Thyroid gland (tissue), 4 donors: Measurements from ENCODE around the gene TIGAR. TPM values are rescaled to one million over a fixed set of nuclear protein-coding genes. Genes with fewer than 3 reads are reported as not detected.
A peak's percentile ranks its signal among the peaks of the same experiment; 100 is the strongest.

Experiments used
- DNase-seq, 2 donors: peaks; one replicate each; pipeline ENCODE4 v3.0.0-alpha.2; 2019
- H3K27ac ChIP-seq, 3 donors: fragments of 200-600 bp; sonication (generic); 1 replicate in 2 of 3; 2 replicates in 1 of 3; pipeline ENCODE4 v1.5.1; 2016 to 2019; ENCODE audit warnings: mild to moderate bottlenecking in 1 of 3, moderate library complexity in 1 of 3
- H3K27me3 ChIP-seq: fragments of 200-600 bp; sonication (generic); one replicate; pipeline ENCODE4 v1.5.1; 2019
- H3K36me3 ChIP-seq, 2 donors: fragments of 200-600 bp; sonication (generic); one replicate each; pipeline ENCODE4 v1.5.1; 2016 to 2019
- H3K4me1 ChIP-seq, 2 donors: fragments of 200-600 bp; sonication (generic); one replicate each; pipeline ENCODE4 v1.5.1; 2017 to 2019
- H3K4me3 ChIP-seq, 3 donors: fragments of 200-600 bp; sonication (generic); replicated peaks in 1 of 3; 1 replicate in 2 of 3; 2 replicates in 1 of 3; pipeline ENCODE4 v1.5.1; 2016; ENCODE audit warnings: mild to moderate bottlenecking in 1 of 3
- H3K9me3 ChIP-seq: fragments of 200-600 bp; sonication (generic); one replicate; pipeline ENCODE4 v1.5.1; 2017
- POLR2A ChIP-seq, 2 donors: fragments of 450-650 bp; IDR thresholded peaks; one replicate each; pipeline ENCODE4 v1.6.1; 2017; ENCODE audit warnings: antibody characterized with exemption in 2 of 2, mild to moderate bottlenecking in 2 of 2, moderate library complexity in 1 of 2
- WGBS, 2 donors: methylation state at CpG; one replicate each; pipeline ENCODE4 v1.1.5; 2017; 5-methylcytosine and 5-hydroxymethylcytosine counted together
- intact Hi-C: fragments of 100-400 bp; cut with DNase I; formaldehyde crosslinking; loops from one replicate; pipeline ENCODE4 v1.15.1; 2023
- total RNA-seq, 4 donors: library from RNA; depleted of rRNA; stranded (reverse); fragments of >200 nt; gene quantifications; one replicate each; pipeline ENCODE4 v1.2.3, GENCODE V29; 2016
- TF ChIP-seq, protein P1 (sequence below), 6 experiments: fragments of 200-600 bp in 3 of 6; fragments of 450-650 bp in 3 of 6; sonication (generic) in 3 of 6; IDR thresholded peaks; one replicate each; pipeline ENCODE4 v1.5.1; 2016 to 2019; ENCODE audit warnings: antibody characterized with exemption in 6 of 6, mild to moderate bottlenecking in 2 of 6, inconsistent platforms in 1 of 6, moderate library complexity in 1 of 6

TIGAR gene
- total RNA-seq, 4 donors from 2014 or later = 4.0 to 6.3 (median 5.4) TPM

DNA sequence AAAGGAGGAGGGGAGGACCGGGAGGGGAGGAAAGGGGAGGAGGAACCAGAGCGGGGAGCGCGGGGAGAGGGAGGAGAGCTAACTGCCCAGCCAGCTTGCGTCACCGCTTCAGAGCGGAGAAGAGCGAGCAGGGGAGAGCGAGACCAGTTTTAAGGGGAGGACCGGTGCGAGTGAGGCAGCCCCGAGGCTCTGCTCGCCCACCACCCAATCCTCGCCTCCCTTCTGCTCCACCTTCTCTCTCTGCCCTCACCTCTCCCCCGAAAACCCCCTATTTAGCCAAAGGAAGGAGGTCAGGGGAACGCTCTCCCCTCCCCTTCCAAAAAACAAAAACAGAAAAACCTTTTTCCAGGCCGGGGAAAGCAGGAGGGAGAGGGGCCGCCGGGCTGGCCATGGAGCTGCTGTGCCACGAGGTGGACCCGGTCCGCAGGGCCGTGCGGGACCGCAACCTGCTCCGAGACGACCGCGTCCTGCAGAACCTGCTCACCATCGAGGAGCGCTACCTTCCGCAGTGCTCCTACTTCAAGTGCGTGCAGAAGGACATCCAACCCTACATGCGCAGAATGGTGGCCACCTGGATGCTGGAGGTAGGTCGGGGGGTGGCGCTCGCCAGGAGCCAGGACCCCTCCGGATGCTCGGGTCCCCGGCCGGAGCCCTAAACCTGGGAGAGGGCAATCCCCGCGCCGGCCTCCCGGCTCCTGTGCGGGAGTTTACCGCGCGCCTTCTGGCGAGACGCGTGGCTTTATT, 47.2 kb upstream of the TIGAR start, which contains the start of gene CCND2:
Gene CCND2 (plus strand): TSS at position 111 of the 744 bp plus-strand sequence. CDS start 279 bp downstream, at position 390.
- H3K27me3 ChIP-seq = no peaks in the 10 kb centered on the region
- peaks cover 40 to 55% of the 10 kb centered on the region in 2 donors for H3K4me1 ChIP-seq
- peak; percentile 93 for DNase-seq
- no peaks in the 10 kb centered on the region for H3K36me3 ChIP-seq
- WGBS, 2 donors = 0 to 1% methylated on average over 17 to 29 of the region's 52 CpGs
- peak; percentile 87 to 99 for TF ChIP-seq POLR2A (IDR thresholded peaks at IDR 0.05)
- TF ChIP-seq, protein P1, sequence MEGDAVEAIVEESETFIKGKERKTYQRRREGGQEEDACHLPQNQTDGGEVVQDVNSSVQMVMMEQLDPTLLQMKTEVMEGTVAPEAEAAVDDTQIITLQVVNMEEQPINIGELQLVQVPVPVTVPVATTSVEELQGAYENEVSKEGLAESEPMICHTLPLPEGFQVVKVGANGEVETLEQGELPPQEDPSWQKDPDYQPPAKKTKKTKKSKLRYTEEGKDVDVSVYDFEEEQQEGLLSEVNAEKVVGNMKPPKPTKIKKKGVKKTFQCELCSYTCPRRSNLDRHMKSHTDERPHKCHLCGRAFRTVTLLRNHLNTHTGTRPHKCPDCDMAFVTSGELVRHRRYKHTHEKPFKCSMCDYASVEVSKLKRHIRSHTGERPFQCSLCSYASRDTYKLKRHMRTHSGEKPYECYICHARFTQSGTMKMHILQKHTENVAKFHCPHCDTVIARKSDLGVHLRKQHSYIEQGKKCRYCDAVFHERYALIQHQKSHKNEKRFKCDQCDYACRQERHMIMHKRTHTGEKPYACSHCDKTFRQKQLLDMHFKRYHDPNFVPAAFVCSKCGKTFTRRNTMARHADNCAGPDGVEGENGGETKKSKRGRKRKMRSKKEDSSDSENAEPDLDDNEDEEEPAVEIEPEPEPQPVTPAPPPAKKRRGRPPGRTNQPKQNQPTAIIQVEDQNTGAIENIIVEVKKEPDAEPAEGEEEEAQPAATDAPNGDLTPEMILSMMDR (IDR thresholded peaks at IDR 0.05) = no peak
- H3K4me3 ChIP-seq = peak within 1 kb of the TSS; percentile 72 to 84 (median 79)
- peak within 1 kb of the TSS; percentile 82 to 97 (median 94) for H3K27ac ChIP-seq
- H3K9me3 ChIP-seq = no peaks in the 10 kb centered on the region
- intact Hi-C loops = loop anchor here (5.0 kb wide), 1 partner anchor 1197 kb away; the partner anchor contains the start of gene TSPAN9

DNA sequence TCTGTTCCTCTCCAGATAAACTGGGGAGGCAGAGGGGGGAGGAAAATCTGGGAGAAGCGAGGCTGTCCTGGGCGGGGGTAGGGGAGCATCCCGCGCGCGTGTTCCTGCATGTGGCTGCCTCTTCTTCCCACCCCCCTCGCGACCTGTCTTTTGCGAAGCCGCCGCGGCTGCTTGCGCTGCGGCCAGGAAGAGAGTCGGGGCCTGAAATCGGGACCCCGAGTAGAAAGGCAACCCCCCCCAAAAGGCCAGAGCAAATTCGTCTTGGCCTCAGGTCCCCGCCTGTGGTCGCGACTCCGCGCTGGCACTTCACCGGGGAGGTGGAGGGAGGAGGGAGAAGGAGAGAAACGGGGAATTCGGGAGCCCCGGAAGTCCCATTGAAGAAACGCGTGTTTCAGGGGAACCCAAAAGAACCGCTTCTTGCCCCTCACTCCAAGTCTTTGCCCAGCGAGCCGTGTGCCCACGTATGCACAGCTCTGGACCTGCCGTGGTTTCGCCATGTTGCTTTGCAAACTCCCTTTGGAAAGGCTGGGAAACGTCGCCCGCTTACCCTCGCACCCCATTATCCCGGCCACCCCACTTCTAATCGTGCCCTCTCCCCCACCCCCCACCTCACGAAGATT, 46.5 kb upstream of the TIGAR start:
- 0 to 1% methylated on average over 24 to 34 of the region's 42 CpGs for WGBS, 2 donors
- peak overlapping the region; percentile 82 to 97 (median 94) for H3K27ac ChIP-seq
- peak; percentile 42 to 48 for DNase-seq

DNA sequence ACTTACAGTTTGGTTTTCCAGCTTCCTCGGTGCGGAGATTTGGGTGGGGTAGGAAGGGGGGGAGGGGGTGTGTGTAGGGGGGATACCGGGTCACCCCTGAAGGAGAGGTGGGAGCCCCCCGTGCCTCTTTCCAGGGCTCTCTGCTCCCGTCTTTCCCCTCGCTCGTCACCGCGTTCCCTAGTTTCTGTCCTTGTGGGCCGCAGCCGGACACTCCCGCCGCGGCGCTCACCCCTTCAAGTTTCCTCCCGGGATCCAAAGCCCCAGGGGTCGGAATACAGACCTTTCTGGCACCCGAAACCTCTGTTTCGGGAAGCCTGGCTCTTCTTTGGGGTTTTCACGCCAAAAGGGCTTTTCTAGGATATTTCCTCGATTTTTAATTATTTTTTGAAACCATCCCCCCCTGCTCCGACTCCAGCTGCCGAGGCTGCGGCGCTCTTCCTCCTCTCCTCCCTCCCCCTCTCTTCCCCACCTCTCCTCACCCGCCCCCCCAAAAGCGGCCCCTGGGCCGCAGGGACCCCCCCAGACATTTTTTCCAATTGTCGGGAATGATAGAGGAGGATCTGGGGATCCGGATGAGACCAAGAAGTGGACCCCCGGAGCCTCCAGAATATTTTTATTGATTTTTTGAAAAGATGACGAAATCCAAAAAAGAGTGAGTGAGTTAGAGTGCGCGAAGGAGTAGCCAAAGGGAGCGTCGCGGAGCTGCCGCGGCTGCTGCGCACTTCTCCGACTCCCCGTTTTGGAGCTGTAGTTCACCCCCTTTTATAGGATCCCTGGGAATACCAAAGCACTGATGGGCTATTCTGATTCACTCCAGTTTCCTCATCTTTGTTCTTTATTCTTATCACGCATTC, 45.8 kb upstream of the TIGAR start:
- intact Hi-C loops = loop anchor here (5.0 kb wide), 4 partner anchors 168 to 403 kb away; partner anchors contain the start of gene PARP11
- 1 to 4% methylated on average over 42 to 43 of the region's 43 CpGs for WGBS, 2 donors
- H3K36me3 ChIP-seq = peaks cover 3 to 12% of the 10 kb centered on the region in 2 donors
- peak; percentile 26 to 27 for DNase-seq
- H3K9me3 ChIP-seq = no peaks in the 10 kb centered on the region
- peak overlapping the region; percentile 72 to 84 (median 79) for H3K4me3 ChIP-seq
- no peaks in the 10 kb centered on the region for H3K27me3 ChIP-seq
- H3K27ac ChIP-seq = peak overlapping the region; percentile 82 to 97 (median 94)
- H3K4me1 ChIP-seq = peaks cover 42 to 55% of the 10 kb centered on the region in 2 donors
- no peak for TF ChIP-seq POLR2A (IDR thresholded peaks at IDR 0.05)
- TF ChIP-seq, protein P1 (IDR thresholded peaks at IDR 0.05) = no peak

More for the DNA sequence above, 46.5 kb upstream of the TIGAR start:
- peaks cover 0 to 4% of the 10 kb centered on the region in 2 donors for H3K36me3 ChIP-seq
- H3K4me1 ChIP-seq = peaks cover 41 to 60% of the 10 kb centered on the region in 2 donors
- H3K27me3 ChIP-seq = no peaks in the 10 kb centered on the region
- H3K4me3 ChIP-seq = peak overlapping the region; percentile 72 to 84 (median 79)
- intact Hi-C loops = loop anchor here (5.0 kb wide), 5 partner anchors 167 to 1197 kb away; partner anchors contain the start of genes PARP11 and TSPAN9
- TF ChIP-seq POLR2A (IDR thresholded peaks at IDR 0.05) = peak in 1 of 2 donors; percentile 38
- TF ChIP-seq, protein P1 (IDR thresholded peaks at IDR 0.05) = no peak
- H3K9me3 ChIP-seq = no peaks in the 10 kb centered on the region

DNA sequence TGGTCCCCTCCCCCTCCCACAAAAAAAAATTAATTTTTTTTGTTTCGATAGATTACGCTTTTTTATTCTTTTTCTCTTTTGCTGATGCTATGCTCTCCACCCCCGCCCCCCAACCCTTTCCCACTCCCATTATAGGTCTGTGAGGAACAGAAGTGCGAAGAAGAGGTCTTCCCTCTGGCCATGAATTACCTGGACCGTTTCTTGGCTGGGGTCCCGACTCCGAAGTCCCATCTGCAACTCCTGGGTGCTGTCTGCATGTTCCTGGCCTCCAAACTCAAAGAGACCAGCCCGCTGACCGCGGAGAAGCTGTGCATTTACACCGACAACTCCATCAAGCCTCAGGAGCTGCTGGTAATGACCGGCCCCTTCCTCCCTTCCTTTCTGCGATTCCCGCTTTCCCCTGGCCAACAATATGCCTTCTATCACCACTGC, 45.1 kb upstream of the TIGAR start:
- DNase-seq = peak; percentile 47 to 59
- TF ChIP-seq, protein P1 (IDR thresholded peaks at IDR 0.05) = no peak
- TF ChIP-seq POLR2A (IDR thresholded peaks at IDR 0.05) = no peak
- WGBS, 2 donors = 43 to 47% methylated on average over 14 of the region's 14 CpGs
- Histone ChIP-seq H3K9me3 (no peaks in the 10 kb centered on the region), H3K4me3 (peak overlapping the region in 1 of 3 donors; percentile 79), H3K27ac (peak overlapping the region; percentile 82 to 97 (median 94)), H3K36me3 (peaks cover 8 to 17% of the 10 kb centered on the region in 2 donors), H3K27me3 (no peaks in the 10 kb centered on the region), H3K4me1 (peaks cover 47 to 58% of the 10 kb centered on the region in 2 donors)
- intact Hi-C loops = loop anchor here (5.0 kb wide), 4 partner anchors 169 to 404 kb away; partner anchors contain the start of gene PARP11
